DOHH2 (cell line): ENCODE results near the gene CT47C1.

Experiments
- H3F3A ChIP-seq: fragments of 200-600 bp; sonication (generic), shearing (Covaris generic); 2 replicates; pipeline ENCODE4 v1.6.0; 2016; ENCODE audit warnings: antibody characterized with exemption, mild to moderate bottlenecking; ENCODE audit not compliant: control insufficient read depth, insufficient read depth
- H3K27ac ChIP-seq: fragments of 200-600 bp; sonication (generic); 2 replicates; pipeline ENCODE4 v1.5.1; 2014; ENCODE audit warnings: low read depth, mild to moderate bottlenecking, low read length, moderate library complexity
- H3K27me3 ChIP-seq: fragments of 200-600 bp; sonication (generic); 2 replicates; pipeline ENCODE4 v1.6.1; 2014; ENCODE audit warnings: mild to moderate bottlenecking, low read length, mixed read lengths; ENCODE audit not compliant: control insufficient read depth
- H3K36me3 ChIP-seq: fragments of 200-600 bp; sonication (generic); 2 replicates; pipeline ENCODE4 v1.6.1; 2014; ENCODE audit warnings: mild to moderate bottlenecking, low read length, moderate library complexity, mixed read lengths; ENCODE audit not compliant: control insufficient read depth
- H3K4me1 ChIP-seq: fragments of 200-600 bp; sonication (generic); 2 replicates; pipeline ENCODE4 v1.6.1; 2014; ENCODE audit warnings: mild to moderate bottlenecking, low read length, mixed read lengths; ENCODE audit not compliant: control insufficient read depth
- H3K4me2 ChIP-seq: fragments of 200-600 bp; sonication (generic); 2 replicates; pipeline ENCODE4 v1.6.0; 2014; ENCODE audit warnings: mild to moderate bottlenecking, low read length, moderate library complexity
- H3K4me3 ChIP-seq: fragments of 200-600 bp; sonication (generic); 2 replicates; pipeline ENCODE4 v1.5.1; 2014; ENCODE audit warnings: mild to moderate bottlenecking, low read length, mixed read lengths
- H3K79me2 ChIP-seq: fragments of 200-600 bp; sonication (generic); 2 replicates; pipeline ENCODE4 v1.6.1; 2014; ENCODE audit warnings: mild to moderate bottlenecking, low read length, mixed read lengths; ENCODE audit not compliant: control insufficient read depth
- H3K9me2 ChIP-seq: fragments of 200-600 bp; sonication (generic); replicated peaks from 2 replicates; pipeline ENCODE4 v1.6.1; 2014; ENCODE audit warnings: mild to moderate bottlenecking, low read length, mixed read lengths; ENCODE audit not compliant: control insufficient read depth
- H3K9me3 ChIP-seq: fragments of 200-600 bp; sonication (generic); 2 replicates; pipeline ENCODE4 v1.6.1; 2014; ENCODE audit warnings: antibody characterized with exemption, low read length, mixed read lengths; ENCODE audit not compliant: control insufficient read depth, insufficient read depth
- H4K20me1 ChIP-seq: fragments of 200-600 bp; sonication (generic); 2 replicates; pipeline ENCODE4 v1.6.0; 2014; ENCODE audit warnings: low read depth, mild to moderate bottlenecking, antibody characterized with exemption, low read length, moderate library complexity; ENCODE audit not compliant: control insufficient read depth, insufficient read depth
- CTCF ChIP-seq: fragments of 200-600 bp; sonication (generic); IDR thresholded peaks from one replicate; pipeline ENCODE4 v1.5.1; 2014; ENCODE audit warnings: antibody characterized with exemption, mild to moderate bottlenecking, low read depth, low read length; ENCODE audit not compliant: poor library complexity, severe bottlenecking
- EZH2phosphoT487 ChIP-seq: fragments of 200-600 bp; sonication (generic); IDR thresholded peaks from 2 replicates; pipeline ENCODE4 v1.6.1; 2017; ENCODE audit warnings: borderline replicate concordance, mild to moderate bottlenecking, antibody characterized with exemption, low read length, moderate library complexity, mixed read lengths

CT47C1 gene

GRCh38 chrX:119045884-119046283 is 26.9 kb upstream of the CT47C1 start:
- Histone ChIP-seq H3K36me3 (no peaks in the 10 kb centered on the region), H3K27me3 (no peaks in the 10 kb centered on the region), H3K4me2 (no peak overlapping the region), H4K20me1 (no peaks in the 10 kb centered on the region), H3K79me2 (no peaks in the 10 kb centered on the region), H3F3A (no peaks in the 10 kb centered on the region), H3K4me3 (no peak overlapping the region), H3K9me3 (no peaks in the 10 kb centered on the region), H3K27ac (no peak overlapping the region), H3K4me1 (no peaks in the 10 kb centered on the region), H3K9me2 (no peaks in the 10 kb centered on the region)
- TF ChIP-seq CTCF (no peak), EZH2phosphoT487 (no peak)

DNA sequence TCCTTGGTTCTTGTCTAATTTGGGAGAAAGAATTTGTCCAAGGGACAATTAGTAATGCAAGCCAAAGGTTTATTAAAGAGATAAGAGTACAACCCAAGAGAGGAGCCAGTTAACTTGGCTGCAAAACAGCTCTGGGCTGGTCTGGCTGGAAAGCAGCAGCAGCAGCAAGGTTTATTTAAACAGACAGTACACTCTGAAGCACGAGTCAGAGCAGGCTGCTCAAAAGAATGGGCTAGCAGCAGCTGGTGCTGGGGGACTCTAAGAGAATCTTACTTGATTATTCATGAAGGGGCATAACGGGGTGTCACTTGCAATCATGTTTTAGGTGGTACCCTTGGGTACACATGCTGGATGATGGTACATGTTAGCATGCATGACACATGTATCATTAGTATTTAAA is 17.1 kb upstream of the CT47C1 start:
- TF ChIP-seq EZH2phosphoT487 = no peak
- Histone ChIP-seq H3K27ac (no peak overlapping the region), H3K4me3 (no peak overlapping the region), H3K27me3 (no peaks in the 10 kb centered on the region), H4K20me1 (no peaks in the 10 kb centered on the region), H3K9me3 (no peaks in the 10 kb centered on the region), H3F3A (no peaks in the 10 kb centered on the region), H3K79me2 (no peaks in the 10 kb centered on the region), H3K4me1 (no peaks in the 10 kb centered on the region), H3K4me2 (no peak overlapping the region), H3K9me2 (no peaks in the 10 kb centered on the region), H3K36me3 (no peaks in the 10 kb centered on the region)

DNA sequence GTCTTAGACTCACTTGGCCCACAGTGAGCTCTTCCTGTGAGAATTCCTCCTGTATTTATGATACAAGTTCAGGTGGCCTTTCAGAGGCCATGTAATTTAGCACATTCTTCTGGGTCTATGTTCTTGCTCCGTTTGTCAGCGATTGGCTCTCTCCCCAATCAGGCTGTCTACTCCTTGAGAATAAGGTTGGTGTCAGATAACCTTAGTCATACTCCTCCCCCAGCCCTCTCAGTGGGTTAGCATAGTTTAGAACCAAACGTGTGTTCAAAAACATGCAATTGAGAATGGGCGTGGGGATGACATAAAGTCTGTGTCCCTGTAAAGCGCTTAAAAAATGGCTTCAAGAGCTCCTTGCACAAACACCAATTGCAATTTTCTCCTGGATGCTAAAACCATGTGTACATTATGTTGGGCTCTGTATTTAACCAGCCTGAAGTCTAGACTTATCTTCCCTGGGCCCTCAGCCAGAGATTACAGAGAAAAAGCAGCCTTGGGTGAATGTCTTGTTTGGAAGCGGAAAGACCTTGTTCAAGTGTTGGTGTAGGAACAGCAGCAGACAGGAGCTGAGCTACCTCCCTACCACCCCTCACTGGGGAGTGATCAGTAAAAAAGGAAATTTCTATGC is 9.9 kb upstream of the CT47C1 start:
- Histone ChIP-seq H3K4me1 (no peaks in the 10 kb centered on the region), H3K4me2 (no peak overlapping the region)
- TF ChIP-seq CTCF (no peak), EZH2phosphoT487 (no peak)

DNA sequence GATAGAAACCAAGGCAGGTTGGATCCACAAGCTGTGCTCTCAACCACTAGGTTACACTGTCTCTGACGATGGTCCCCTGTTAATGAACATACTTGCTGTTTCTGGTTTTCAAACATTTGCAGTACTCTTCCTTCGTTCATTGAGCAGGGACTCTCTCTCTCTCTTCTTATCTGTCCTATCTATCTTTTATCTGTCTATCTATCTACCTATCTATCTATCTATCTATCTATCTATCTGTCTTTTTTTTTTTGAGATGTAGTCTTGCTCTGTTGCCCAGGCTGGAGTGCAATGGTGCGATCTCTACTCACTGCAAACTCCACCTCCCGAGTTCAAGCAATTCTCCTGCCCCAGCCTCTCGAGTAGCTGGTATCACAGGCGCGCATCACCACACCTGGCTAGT is 9.4 kb upstream of the CT47C1 start:
- Histone ChIP-seq H3K4me1 (no peaks in the 10 kb centered on the region), H3K4me3 (no peak overlapping the region), H3K9me2 (no peaks in the 10 kb centered on the region), H3K9me3 (no peaks in the 10 kb centered on the region), H4K20me1 (no peaks in the 10 kb centered on the region), H3K27ac (no peak overlapping the region), H3K79me2 (no peaks in the 10 kb centered on the region), H3K27me3 (no peaks in the 10 kb centered on the region), H3F3A (no peaks in the 10 kb centered on the region), H3K36me3 (no peaks in the 10 kb centered on the region), H3K4me2 (no peak overlapping the region)
- TF ChIP-seq EZH2phosphoT487 (no peak), CTCF (no peak)

More for the DNA sequence above, 9.9 kb upstream of the CT47C1 start:
- H3K9me2 ChIP-seq = no peaks in the 10 kb centered on the region
- H3K4me3 ChIP-seq = no peak overlapping the region
- H3F3A ChIP-seq = no peaks in the 10 kb centered on the region
- no peaks in the 10 kb centered on the region for H3K79me2 ChIP-seq
- H4K20me1 ChIP-seq = no peaks in the 10 kb centered on the region
- H3K27ac ChIP-seq = no peak overlapping the region
- H3K27me3 ChIP-seq = no peaks in the 10 kb centered on the region
- H3K36me3 ChIP-seq = no peaks in the 10 kb centered on the region
- H3K9me3 ChIP-seq = no peaks in the 10 kb centered on the region
